OCI-LY1 (cell line): ENCODE results near the gene DAO.
A peak's percentile ranks its signal among the peaks of the same experiment; 100 is the strongest.

Experiments
- H2AFZ ChIP-seq: fragments of 200-600 bp; sonication (generic), shearing (Covaris generic); 2 replicates; pipeline ENCODE4 v1.6.0; 2014; ENCODE audit warnings: antibody characterized with exemption, mild to moderate bottlenecking, low read length
- H3F3A ChIP-seq: fragments of 200-600 bp; sonication (generic), shearing (Covaris generic); 2 replicates; pipeline ENCODE4 v1.6.0; 2014; ENCODE audit warnings: mild to moderate bottlenecking, antibody characterized with exemption, low read length, moderate library complexity; ENCODE audit not compliant: insufficient read depth
- H3K27ac ChIP-seq: fragments of 200-600 bp; sonication (generic); 2 replicates; pipeline ENCODE4 v1.5.1; 2014; ENCODE audit warnings: low read length, mixed run types, mild to moderate bottlenecking, low read depth; ENCODE audit not compliant: poor library complexity, severe bottlenecking
- H3K27me3 ChIP-seq: fragments of 200-600 bp; sonication (generic); 2 replicates; pipeline ENCODE4 v1.6.0; 2014; ENCODE audit warnings: antibody characterized with exemption, mild to moderate bottlenecking, low read length, moderate library complexity; ENCODE audit not compliant: insufficient read depth
- H3K36me3 ChIP-seq: fragments of 200-600 bp; sonication (generic); 2 replicates; pipeline ENCODE4 v1.6.1; 2014; ENCODE audit warnings: mild to moderate bottlenecking, antibody characterized with exemption, low read length, moderate library complexity, mixed read lengths; ENCODE audit not compliant: insufficient read depth
- H3K4me1 ChIP-seq: fragments of 200-600 bp; sonication (generic); 2 replicates; pipeline ENCODE4 v1.5.1; 2014; ENCODE audit warnings: mild to moderate bottlenecking, low read length, moderate library complexity; ENCODE audit not compliant: insufficient read depth, severe bottlenecking
- H3K4me2 ChIP-seq: fragments of 200-600 bp; sonication (generic), shearing (Covaris generic); 2 replicates; pipeline ENCODE4 v1.6.1; 2014; ENCODE audit warnings: low read length
- H3K4me3 ChIP-seq: fragments of 200-600 bp; sonication (generic); 2 replicates; pipeline ENCODE4 v1.5.1; 2014; ENCODE audit warnings: low read length, low read depth, mild to moderate bottlenecking, mixed read lengths; ENCODE audit not compliant: poor library complexity, severe bottlenecking
- H3K79me2 ChIP-seq: fragments of 200-600 bp; shearing (Covaris generic); 2 replicates; pipeline ENCODE4 v1.6.1; 2016; ENCODE audit warnings: mixed run types, low read length, mixed read lengths; ENCODE audit not compliant: insufficient read depth
- H3K9ac ChIP-seq: fragments of 200-600 bp; sonication (generic), shearing (Covaris generic); 2 replicates; pipeline ENCODE4 v1.6.1; 2014; ENCODE audit warnings: mild to moderate bottlenecking, low read length, mixed read lengths
- H3K9me2 ChIP-seq: fragments of 200-600 bp; sonication (generic), shearing (Covaris generic); 2 replicates; pipeline ENCODE4 v1.6.1; 2014; ENCODE audit warnings: low read depth, mild to moderate bottlenecking, low read length, mixed read lengths
- H3K9me3 ChIP-seq: fragments of 200-600 bp; shearing (Covaris generic); 2 replicates; pipeline ENCODE4 v1.6.1; 2014; ENCODE audit warnings: low read length, mixed read lengths
- H4K20me1 ChIP-seq: fragments of 200-600 bp; sonication (generic), shearing (Covaris generic); 2 replicates; pipeline ENCODE4 v1.6.0; 2016; ENCODE audit warnings: mild to moderate bottlenecking, low read length; ENCODE audit not compliant: insufficient read depth
- EZH2 ChIP-seq: fragments of 200-600 bp; sonication (generic), shearing (Covaris generic); IDR thresholded peaks from 2 replicates; pipeline ENCODE4 v1.8.0; 2017; ENCODE audit warnings: borderline replicate concordance, mixed run types, mild to moderate bottlenecking, antibody characterized with exemption, low read length, moderate library complexity, mixed read lengths
- TF ChIP-seq, protein P1 (sequence below): fragments of 200-600 bp; sonication (generic), shearing (Covaris generic); IDR thresholded peaks from 2 replicates; pipeline ENCODE4 v1.5.1; 2017; ENCODE audit warnings: mild to moderate bottlenecking, antibody characterized with exemption, low read length, moderate library complexity, mixed read lengths

DAO gene

DNA sequence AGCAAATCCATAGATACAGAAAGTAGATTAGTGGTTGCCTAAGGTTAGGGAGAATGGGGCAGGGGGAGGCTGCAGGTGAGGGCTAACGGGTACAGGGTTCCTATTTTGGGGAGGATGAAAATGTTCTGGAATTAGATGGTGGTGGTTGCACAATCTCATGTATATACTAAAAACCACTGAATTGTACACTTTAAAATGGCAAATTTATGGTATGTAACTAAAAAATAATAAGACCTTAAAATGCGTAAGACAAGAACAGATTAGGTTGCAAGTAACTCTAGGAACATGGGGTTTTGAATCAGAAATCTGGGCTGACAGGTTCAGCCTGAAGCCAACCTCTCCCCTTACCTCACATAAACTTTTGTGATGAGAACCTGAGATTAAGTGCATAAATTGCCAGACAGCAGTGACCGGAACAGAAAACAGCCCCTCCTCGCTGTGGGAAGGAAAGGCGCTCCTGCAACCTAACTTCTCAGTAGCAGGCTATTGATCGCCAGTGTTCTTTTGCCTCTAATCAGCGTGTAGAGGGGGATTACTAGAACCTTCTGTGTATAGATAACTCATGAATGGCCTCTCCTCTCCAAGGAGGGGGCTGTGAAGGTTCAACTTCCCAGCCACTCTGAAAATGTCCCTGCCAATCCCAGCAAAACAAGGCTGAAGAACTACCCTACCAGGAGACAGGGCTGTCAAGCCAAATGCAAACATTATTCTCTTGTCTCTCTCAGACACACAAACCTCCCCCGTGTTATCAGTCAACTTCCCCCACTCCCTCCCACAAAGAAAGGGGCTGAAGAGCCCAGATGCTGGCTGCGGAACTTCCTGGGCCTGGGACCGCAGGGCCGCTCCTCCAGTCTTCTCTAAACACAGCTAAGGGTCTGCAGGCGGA, 24.4 kb upstream of the DAO start:
- Histone ChIP-seq H3K27ac (peak overlapping the region; percentile 44), H3K4me1 (peaks cover 21% of the 10 kb centered on the region)

DNA sequence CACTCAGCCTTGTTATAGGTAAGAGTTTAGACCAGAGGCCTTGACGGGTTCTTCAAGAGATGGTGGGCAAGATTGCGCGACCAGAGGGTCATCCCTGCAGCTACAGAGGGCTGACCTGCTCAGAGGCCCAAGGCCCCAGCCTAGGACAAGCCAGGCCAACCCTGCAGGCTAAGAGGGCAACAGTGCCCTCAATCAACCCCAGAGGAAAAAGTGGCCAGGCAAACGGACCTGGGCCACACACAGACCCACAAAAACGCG, 23.8 kb upstream of the DAO start:
- H3K9ac ChIP-seq, result peak overlapping the region; percentile 92; the same call in 1 of the 2 replicates
- H3F3A ChIP-seq, result no peaks in the 10 kb centered on the region
- H3K27ac ChIP-seq, result peak overlapping the region; percentile 44
- TF ChIP-seq, protein P1, sequence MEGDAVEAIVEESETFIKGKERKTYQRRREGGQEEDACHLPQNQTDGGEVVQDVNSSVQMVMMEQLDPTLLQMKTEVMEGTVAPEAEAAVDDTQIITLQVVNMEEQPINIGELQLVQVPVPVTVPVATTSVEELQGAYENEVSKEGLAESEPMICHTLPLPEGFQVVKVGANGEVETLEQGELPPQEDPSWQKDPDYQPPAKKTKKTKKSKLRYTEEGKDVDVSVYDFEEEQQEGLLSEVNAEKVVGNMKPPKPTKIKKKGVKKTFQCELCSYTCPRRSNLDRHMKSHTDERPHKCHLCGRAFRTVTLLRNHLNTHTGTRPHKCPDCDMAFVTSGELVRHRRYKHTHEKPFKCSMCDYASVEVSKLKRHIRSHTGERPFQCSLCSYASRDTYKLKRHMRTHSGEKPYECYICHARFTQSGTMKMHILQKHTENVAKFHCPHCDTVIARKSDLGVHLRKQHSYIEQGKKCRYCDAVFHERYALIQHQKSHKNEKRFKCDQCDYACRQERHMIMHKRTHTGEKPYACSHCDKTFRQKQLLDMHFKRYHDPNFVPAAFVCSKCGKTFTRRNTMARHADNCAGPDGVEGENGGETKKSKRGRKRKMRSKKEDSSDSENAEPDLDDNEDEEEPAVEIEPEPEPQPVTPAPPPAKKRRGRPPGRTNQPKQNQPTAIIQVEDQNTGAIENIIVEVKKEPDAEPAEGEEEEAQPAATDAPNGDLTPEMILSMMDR, result no peak
- TF ChIP-seq EZH2, result no peak
- H2AFZ ChIP-seq, result no peak overlapping the region
- H3K4me2 ChIP-seq, result peak overlapping the region; percentile 95
- no peaks in the 10 kb centered on the region for H4K20me1 ChIP-seq
- H3K4me3 ChIP-seq, result peak overlapping the region; percentile 95
- H3K4me1 ChIP-seq, result peaks cover 16% of the 10 kb centered on the region
- no peaks in the 10 kb centered on the region; the same call in 1 of the 2 replicates for H3K36me3 ChIP-seq
- 0 out of 2 replicates have a peak, but pooled peaks cover 3% of the 10 kb centered on the region for H3K79me2 ChIP-seq
- H3K9me3 ChIP-seq, result no peaks in the 10 kb centered on the region
- H3K9me2 ChIP-seq, result no peaks in the 10 kb centered on the region
- H3K27me3 ChIP-seq, result no peaks in the 10 kb centered on the region

More for the DNA sequence above, 24.4 kb upstream of the DAO start:
- 0 out of 2 replicates have a peak, but pooled peaks cover 3% of the 10 kb centered on the region for H3K79me2 ChIP-seq
- no peaks in the 10 kb centered on the region for H3K27me3 ChIP-seq
- no peak overlapping the region for H2AFZ ChIP-seq
- no peaks in the 10 kb centered on the region for H3K9me2 ChIP-seq
- TF ChIP-seq, protein P1, result no peak
- TF ChIP-seq EZH2, result no peak
- H3K4me2 ChIP-seq, result peak overlapping the region; percentile 95
- H3F3A ChIP-seq, result no peaks in the 10 kb centered on the region
- H3K4me3 ChIP-seq, result peak overlapping the region; percentile 95
- H3K9ac ChIP-seq, result peak overlapping the region; percentile 92; the same call in 1 of the 2 replicates
- no peaks in the 10 kb centered on the region for H3K9me3 ChIP-seq
- no peaks in the 10 kb centered on the region; the same call in 1 of the 2 replicates for H3K36me3 ChIP-seq
- no peaks in the 10 kb centered on the region for H4K20me1 ChIP-seq

DNA sequence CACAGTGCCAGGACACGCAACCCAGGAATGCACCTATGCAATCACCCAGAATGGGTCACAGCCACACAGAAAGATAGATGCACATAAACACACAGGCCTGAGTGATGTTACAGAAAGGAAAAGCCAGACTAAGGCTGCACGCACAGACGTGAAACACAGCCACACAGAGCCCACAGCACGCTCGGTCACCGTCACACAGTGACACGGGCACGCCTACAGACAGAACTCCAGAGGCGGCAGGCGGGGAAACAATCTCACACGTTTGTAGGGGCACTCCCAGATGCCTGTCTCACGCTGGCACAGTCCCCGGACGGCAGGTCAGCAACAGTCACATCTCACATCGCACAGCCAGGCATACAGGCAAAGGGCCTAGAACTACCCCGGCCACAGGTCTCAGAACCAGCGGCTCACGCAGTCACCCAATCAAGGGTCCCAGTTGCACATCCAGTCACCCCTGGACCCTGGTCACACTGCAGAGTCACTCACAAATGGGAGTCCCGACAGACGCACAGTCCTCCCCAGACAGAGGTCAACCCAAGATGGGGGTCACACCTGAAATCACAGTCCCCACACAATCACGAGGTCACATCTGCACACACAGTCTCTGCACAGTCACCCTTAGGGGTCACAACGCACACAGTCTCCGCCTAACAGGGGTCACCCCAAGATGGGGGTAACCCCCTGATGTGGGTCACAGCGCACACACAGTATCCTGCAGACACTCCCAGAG, 23.3 kb upstream of the DAO start:
- Histone ChIP-seq H3K9me2 (no peaks in the 10 kb centered on the region), H4K20me1 (no peaks in the 10 kb centered on the region), H3K4me2 (peak overlapping the region; percentile 95), H3K36me3 (no peaks in the 10 kb centered on the region; the same call in 1 of the 2 replicates), H3K4me1 (peaks cover 16% of the 10 kb centered on the region), H3F3A (no peaks in the 10 kb centered on the region), H2AFZ (no peak overlapping the region), H3K79me2 (0 out of 2 replicates have a peak, but pooled peaks cover 3% of the 10 kb centered on the region), H3K27ac (peak overlapping the region; percentile 44), H3K9ac (peak overlapping the region; percentile 92), H3K27me3 (no peaks in the 10 kb centered on the region), H3K4me3 (peak overlapping the region; percentile 95), H3K9me3 (no peaks in the 10 kb centered on the region)
- no peak for TF ChIP-seq EZH2
